Activated CD4-positive, alpha-beta T cell treated with anti-CD3 and anti-CD28 coated beads, Interleukin-2, amount 10 ng/mL, durations not matched to agents 7 days and 5 days (primary cell): ENCODE data around the gene RIPK4. TPM values are rescaled to one million over a fixed set of nuclear protein-coding genes. Genes with fewer than 3 reads are reported as not detected.

Experiments used
- CTCF ChIA-PET: fragments of 350-600 bp; sonication (Branson Sonifier 250); formaldehyde crosslinking; loops from one replicate; lab custom pipeline; 2021; ENCODE audit warnings: antibody characterized with exemption; lab: Charles Lee
- POLR2A ChIA-PET: fragments of 350-600 bp; sonication (Branson Sonifier 250); formaldehyde crosslinking; loops from one replicate; lab custom pipeline; 2021; ENCODE audit warnings: antibody characterized with exemption; lab: Charles Lee
- DNase-seq: peaks from one replicate; pipeline ENCODE4 v3.0.0-alpha.2; 2020
- H3K27ac Mint-ChIP-seq: one replicate; pipeline ENCODE4 v1.8.0; 2021; ENCODE audit warnings: mild to moderate bottlenecking, moderate library complexity, mixed read lengths
- H3K27me3 Mint-ChIP-seq: one replicate; pipeline ENCODE4 v1.8.0; 2021; ENCODE audit warnings: mixed read lengths
- H3K36me3 Mint-ChIP-seq: one replicate; pipeline ENCODE4 v1.8.0; 2021; ENCODE audit warnings: low read depth, mixed read lengths
- H3K4me1 Mint-ChIP-seq: one replicate; pipeline ENCODE4 v1.8.0; 2021; ENCODE audit warnings: mixed read lengths
- H3K4me3 Mint-ChIP-seq: one replicate; pipeline ENCODE4 v1.8.0; 2021; ENCODE audit warnings: mild to moderate bottlenecking, moderate library complexity, mixed read lengths
- H3K9me3 Mint-ChIP-seq: one replicate; pipeline ENCODE4 v1.8.0; 2021; ENCODE audit warnings: mixed read lengths
- total RNA-seq, 2 experiments: library from RNA; stranded (reverse); gene quantifications; one replicate each; pipeline ENCODE4 v1.2.3, GENCODE V29; 2021

RIPK4 gene
- total RNA-seq, 2 experiments from 2014 or later = 0.07 TPM; not detected in 1

DNA sequence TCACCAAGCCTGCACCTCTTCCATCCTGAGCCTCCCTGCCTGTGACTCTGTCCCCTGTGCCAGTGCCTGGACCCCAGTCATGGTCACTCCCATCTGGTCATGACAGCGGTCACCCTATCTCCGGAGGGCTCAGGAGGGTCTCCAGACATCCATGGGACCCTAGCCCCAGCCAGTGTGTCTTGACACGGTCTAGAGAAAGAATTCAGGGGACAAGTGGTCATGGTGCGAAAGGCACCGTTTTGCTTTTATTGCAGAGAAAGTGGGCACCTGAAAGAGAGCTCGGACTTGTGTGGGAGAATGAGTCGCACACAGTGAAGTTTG lies 4.7 kb upstream of the RIPK4 start:
- H3K4me3 Mint-ChIP-seq = no peak overlapping the region
- H3K36me3 Mint-ChIP-seq = peaks cover 2% of the 10 kb centered on the region
- peaks cover 66% of the 10 kb centered on the region for H3K27me3 Mint-ChIP-seq
- no peaks in the 10 kb centered on the region for H3K9me3 Mint-ChIP-seq
- POLR2A ChIA-PET = no interaction called here
- H3K27ac Mint-ChIP-seq = no peak overlapping the region
- no peak for DNase-seq
- peaks cover 22% of the 10 kb centered on the region for H3K4me1 Mint-ChIP-seq
- CTCF ChIA-PET = interaction anchor here (1.5 kb wide), 1 partner anchor 10 kb away, joined by 3 read pairs; no protein-coding TSS in a partner anchor

DNA sequence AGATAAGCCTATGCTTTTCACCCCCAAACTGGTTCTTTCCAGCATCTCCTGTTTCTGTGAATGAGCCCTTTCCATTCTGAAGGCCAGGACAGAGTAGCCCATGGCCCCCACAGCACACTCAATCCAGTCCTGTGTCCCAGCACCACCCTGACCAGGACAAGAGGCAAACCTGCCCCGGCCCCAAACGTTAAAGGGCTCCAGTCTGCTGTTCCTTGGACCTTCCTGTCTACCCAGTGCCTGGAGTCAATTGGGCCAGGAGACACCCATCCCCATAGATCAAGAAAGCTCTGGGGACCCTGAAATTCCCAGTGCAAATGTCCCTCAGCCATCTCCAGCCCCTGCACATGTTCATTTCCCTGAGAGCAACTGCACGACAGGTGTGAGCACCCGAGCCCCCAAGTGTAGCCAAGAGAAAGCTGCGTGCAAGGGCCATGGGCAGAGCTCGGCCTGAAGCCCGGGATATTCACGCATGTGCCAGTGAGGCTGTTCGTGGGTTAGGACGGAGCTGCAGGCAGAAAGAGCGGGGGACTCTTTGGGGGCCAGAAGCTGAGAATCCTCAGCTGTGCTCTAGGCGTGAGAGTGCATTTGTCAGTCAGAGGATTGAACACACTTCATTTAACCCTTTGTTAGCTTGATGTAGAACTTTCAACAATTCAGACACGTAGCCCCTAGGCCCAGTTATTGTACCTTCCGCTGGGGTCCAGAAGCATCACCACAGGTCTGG lies 4.2 kb upstream of the RIPK4 start:
- DNase-seq = no peak
- peaks cover 2% of the 10 kb centered on the region for H3K36me3 Mint-ChIP-seq
- H3K27ac Mint-ChIP-seq = no peak overlapping the region
- POLR2A ChIA-PET = no interaction called here
- H3K27me3 Mint-ChIP-seq = peaks cover 66% of the 10 kb centered on the region
- H3K9me3 Mint-ChIP-seq = no peaks in the 10 kb centered on the region
- H3K4me1 Mint-ChIP-seq = peaks cover 22% of the 10 kb centered on the region
- CTCF ChIA-PET = interaction anchor here (1.5 kb wide), 1 partner anchor 10 kb away, joined by 3 read pairs; no protein-coding TSS in a partner anchor
- no peak overlapping the region for H3K4me3 Mint-ChIP-seq

DNA sequence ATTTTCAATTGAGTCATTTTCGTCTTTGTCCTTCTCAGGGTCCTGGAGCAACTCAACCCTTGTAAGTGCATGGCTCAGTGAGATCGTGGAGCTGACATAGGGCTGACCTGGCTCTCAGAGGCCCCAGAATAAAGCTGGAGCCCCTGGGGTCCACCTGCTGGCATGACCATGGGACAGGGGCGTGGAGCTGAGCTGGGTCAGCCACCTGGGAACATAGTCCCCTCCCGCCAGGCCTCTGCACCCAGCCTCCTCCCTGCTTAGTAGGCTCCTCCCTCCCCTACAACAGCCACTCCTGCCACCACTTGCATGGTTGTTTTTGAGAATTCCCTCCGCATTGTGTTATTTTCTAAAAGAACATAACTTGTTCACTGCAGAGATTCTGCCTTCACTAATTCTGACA lies 3.1 kb upstream of the RIPK4 start:
- H3K4me1 Mint-ChIP-seq = peaks cover 26% of the 10 kb centered on the region
- H3K36me3 Mint-ChIP-seq = peaks cover 2% of the 10 kb centered on the region
- POLR2A ChIA-PET = no interaction called here
- peak overlapping the region; percentile 11 for H3K4me3 Mint-ChIP-seq
- CTCF ChIA-PET = interaction anchor here (1.0 to 1.2 kb wide), 2 partner anchors 9 to 10 kb away, joined by 3 read pairs; no protein-coding TSS in a partner anchor
- H3K27ac Mint-ChIP-seq = no peak overlapping the region
- H3K27me3 Mint-ChIP-seq = peaks cover 67% of the 10 kb centered on the region
- no peak for DNase-seq
- no peaks in the 10 kb centered on the region for H3K9me3 Mint-ChIP-seq

DNA sequence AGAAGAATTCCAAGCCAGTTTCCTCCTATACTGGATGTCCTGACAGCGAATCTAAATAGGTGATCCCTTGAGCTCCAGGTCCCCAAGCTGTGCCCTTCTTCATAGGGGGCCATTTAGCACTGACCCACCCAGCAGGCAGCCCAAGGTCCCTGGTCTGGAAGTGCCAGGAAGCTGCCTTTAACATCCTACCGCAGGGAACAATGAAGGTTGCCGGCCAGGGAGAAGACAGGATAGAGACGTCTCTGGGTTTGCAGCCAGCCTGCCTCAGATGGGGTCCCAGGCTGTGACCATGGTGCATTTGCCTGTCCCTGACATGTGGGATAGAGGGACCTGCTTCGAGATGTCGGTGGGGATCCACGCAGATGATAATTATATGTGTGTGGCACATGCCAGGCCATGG lies 2.7 kb upstream of the RIPK4 start:
- H3K27ac Mint-ChIP-seq = no peak overlapping the region
- H3K4me3 Mint-ChIP-seq = peak overlapping the region; percentile 11
- CTCF ChIA-PET = interaction anchor here (1.0 to 1.2 kb wide), 2 partner anchors 9 kb away, joined by 3 read pairs; no protein-coding TSS in a partner anchor
- no peak for DNase-seq
- peaks cover 67% of the 10 kb centered on the region for H3K27me3 Mint-ChIP-seq
- no peaks in the 10 kb centered on the region for H3K9me3 Mint-ChIP-seq
- H3K4me1 Mint-ChIP-seq = peaks cover 26% of the 10 kb centered on the region
- H3K36me3 Mint-ChIP-seq = peaks cover 2% of the 10 kb centered on the region
- POLR2A ChIA-PET = no interaction called here

DNA sequence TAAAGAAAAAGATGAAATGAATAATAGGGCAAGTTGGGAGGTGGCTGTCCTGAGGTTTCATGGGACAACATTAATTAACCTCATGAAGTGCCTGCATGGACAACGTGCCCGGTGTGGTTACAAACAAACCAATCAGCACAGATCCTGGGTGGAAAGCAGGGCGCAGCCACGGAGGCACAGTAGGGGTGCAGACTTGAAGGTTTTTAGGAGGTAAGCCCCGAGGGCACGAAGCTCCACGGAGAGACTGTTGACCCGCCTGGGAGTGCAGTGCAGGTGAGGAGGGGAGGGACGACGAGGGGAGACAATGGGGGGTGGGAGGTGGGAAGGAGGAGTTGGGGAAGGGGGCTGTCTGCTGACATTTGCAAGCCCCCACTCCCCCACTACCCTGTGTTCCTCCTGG lies 2.3 kb upstream of the RIPK4 start:
- CTCF ChIA-PET = interaction anchor here (1.2 kb wide), 1 partner anchor 15 kb away, joined by 3 read pairs; no protein-coding TSS in a partner anchor
- POLR2A ChIA-PET = no interaction called here
- H3K4me1 Mint-ChIP-seq = peaks cover 26% of the 10 kb centered on the region
- no peaks in the 10 kb centered on the region for H3K9me3 Mint-ChIP-seq
- peaks cover 67% of the 10 kb centered on the region for H3K27me3 Mint-ChIP-seq
- no peak for DNase-seq
- H3K27ac Mint-ChIP-seq = peak overlapping the region; percentile 42
- H3K4me3 Mint-ChIP-seq = peak overlapping the region; percentile 70
- peaks cover 2% of the 10 kb centered on the region for H3K36me3 Mint-ChIP-seq

DNA sequence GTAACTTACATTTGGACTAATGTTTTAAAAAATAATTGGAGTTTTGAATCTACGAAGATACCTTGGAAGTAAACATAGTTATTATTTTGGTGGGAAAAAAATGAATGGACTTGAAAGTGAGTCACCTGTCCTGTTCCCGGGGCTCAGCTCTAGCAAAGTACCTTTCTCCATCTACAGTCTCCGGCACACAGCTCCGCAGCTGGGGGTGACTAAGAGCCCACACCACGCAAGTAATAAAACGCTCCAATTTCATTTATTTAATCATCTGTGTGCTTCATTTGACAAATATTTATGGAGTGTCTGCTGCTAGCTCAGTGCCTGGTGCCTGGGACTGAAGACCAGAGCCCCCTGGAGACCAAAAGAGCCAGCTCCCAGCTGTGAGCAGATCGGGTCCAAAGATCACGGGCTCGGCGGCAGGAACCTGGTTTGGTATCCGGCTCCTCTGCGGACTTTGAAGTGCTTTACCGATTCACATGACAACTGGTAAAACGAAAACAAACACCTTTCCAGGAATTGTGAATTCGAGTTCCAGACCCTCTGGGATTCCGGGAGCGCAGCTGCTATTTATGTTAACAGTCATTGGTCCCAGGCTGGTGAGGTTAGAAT lies 1.7 kb upstream of the RIPK4 start:
- DNase-seq = peak; percentile 34
- H3K4me3 Mint-ChIP-seq = peak overlapping the region; percentile 70
- peaks cover 26% of the 10 kb centered on the region for H3K4me1 Mint-ChIP-seq
- peaks cover 2% of the 10 kb centered on the region for H3K36me3 Mint-ChIP-seq
- H3K27me3 Mint-ChIP-seq = peaks cover 65% of the 10 kb centered on the region
- peak overlapping the region; percentile 42 for H3K27ac Mint-ChIP-seq
- no peaks in the 10 kb centered on the region for H3K9me3 Mint-ChIP-seq
- ChIA-PET CTCF (interaction anchor here (1.2 kb wide), 1 partner anchor 15 kb away, joined by 3 read pairs; no protein-coding TSS in a partner anchor), POLR2A (interaction anchor here (0.6 kb wide), 1 partner anchor 18 kb away, joined by 3 read pairs; no protein-coding TSS in a partner anchor)

DNA sequence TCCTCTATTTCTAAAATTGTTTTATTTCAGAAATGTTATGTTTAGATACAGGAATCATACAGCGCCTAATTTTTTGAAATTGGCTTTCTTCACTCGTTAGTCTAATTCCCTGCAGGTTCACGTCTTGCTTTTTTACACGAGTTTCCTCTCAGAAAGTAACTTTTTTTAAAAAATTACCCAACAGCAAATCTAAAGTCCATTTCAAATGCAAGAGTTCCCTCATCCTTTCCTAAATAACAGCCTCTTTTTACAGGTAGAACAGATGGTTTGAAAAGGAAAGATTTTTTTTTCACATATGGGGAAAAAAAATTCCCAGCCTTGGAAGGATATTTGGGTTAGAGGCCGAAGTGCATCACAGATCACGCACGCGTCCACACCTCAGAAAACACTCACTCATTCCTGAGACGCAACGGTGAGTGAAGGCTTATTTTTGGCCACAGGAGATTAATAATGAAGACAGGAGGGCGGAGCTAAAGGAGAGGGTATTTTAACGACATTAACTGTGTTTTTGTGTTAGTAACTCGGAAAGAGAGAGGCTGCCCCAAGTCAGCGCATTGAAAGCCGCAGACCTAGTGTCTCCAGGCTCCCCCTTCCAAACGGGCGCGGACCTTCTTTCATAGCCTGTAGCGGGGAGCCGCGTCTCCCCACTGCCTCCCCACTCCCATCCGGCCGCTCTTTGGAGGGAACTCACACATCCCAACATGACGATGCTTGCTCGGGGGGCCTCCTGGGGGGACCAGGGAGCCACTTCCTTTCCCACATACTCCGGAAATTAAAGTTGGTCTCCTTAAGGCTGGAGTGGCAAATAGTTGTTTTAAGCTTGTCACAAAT lies 969 bp upstream of the RIPK4 start:
- H3K27me3 Mint-ChIP-seq = peaks cover 70% of the 10 kb centered on the region
- ChIA-PET POLR2A (interaction anchor here (0.6 kb wide), 1 partner anchor 19 kb away, joined by 3 read pairs; no protein-coding TSS in a partner anchor), CTCF (interaction anchor here (1.2 kb wide), 1 partner anchor 16 kb away, joined by 3 read pairs; no protein-coding TSS in a partner anchor)
- H3K4me1 Mint-ChIP-seq = peaks cover 26% of the 10 kb centered on the region
- H3K36me3 Mint-ChIP-seq = peaks cover 2% of the 10 kb centered on the region
- H3K9me3 Mint-ChIP-seq = no peaks in the 10 kb centered on the region
- peak overlapping the region; percentile 70 for H3K4me3 Mint-ChIP-seq
- no peak overlapping the region for H3K27ac Mint-ChIP-seq
- DNase-seq = peak; percentile 10

DNA sequence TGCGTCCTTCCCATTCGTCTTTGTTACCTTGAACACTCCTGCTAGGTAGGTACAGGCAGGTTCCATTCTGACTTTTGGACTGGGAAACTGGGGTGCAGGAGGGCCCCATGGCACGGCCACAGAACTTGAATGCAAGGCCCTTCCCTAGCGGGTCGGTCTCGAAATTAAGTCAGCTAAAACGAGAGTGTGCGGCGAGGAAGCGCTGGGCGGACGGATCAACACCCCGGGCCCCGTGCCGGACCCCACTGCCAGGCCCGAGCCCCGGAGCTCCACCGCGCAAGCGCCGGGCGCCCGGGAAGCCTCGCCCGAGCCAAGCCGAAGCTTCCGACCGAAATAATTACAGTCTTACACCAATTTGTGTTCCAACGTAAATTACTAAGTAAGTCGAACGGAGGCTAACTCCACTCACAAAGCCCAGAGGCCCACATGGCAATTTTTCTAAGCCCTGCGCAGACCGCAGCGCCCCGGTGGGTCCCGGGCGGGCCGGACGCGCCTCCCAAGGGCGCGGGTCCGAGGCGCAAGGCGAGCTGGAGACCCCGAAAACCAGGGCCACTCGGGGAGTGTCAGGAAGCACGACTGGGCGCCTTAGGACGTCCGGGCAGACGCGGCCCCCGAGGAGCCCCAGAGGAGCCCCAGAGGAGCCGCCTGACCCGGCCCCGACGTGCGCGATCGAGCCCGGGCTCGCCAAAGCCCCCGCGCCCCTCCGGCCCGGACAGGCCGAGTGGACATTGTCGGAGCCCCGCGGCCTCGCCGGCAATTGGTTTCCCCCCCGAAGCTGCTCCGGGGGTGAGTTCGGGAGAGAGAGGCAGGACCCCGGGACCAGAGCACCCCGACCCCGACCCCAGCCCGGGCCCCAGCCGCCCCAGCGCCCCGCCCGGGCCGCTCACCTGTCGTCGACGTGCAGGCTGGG lies 624 bp downstream of the RIPK4 start:
- ChIA-PET POLR2A (no interaction called here), CTCF (interaction anchor here (1.4 kb wide), 1 partner anchor 12 kb away, joined by 5 read pairs; no protein-coding TSS in a partner anchor)
- Mint-ChIP-seq H3K4me1 (peaks cover 28% of the 10 kb centered on the region), H3K36me3 (peaks cover 2% of the 10 kb centered on the region), H3K4me3 (peak overlapping the region; percentile 27), H3K27me3 (peaks cover 79% of the 10 kb centered on the region), H3K27ac (no peak overlapping the region), H3K9me3 (no peaks in the 10 kb centered on the region)
- no peak for DNase-seq

DNA sequence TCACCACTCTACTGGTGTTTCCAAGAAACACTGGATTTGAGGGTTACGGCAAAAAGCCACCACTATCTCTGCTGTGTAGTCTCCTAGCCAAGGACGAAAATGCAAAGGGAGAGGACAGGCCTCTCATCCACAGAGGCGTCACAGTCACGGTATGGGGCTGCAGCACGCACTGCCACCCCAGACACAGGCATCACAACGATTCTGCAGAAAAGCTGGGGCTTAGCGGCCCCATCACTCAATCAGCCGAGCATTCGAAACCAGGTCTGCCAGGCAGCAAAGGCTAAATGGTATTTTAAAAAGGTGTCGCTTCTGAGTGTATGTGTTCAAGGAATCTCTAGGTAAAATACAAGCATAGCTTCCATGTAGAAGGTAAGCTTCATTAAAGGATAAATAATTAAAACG lies 1.4 kb downstream of the RIPK4 start:
- no peaks in the 10 kb centered on the region for H3K9me3 Mint-ChIP-seq
- POLR2A ChIA-PET = no interaction called here
- H3K27ac Mint-ChIP-seq = no peak overlapping the region
- CTCF ChIA-PET = interaction anchor here (1.4 kb wide), 1 partner anchor 11 kb away, joined by 5 read pairs; no protein-coding TSS in a partner anchor
- no peak for DNase-seq
- peaks cover 2% of the 10 kb centered on the region for H3K36me3 Mint-ChIP-seq
- peaks cover 28% of the 10 kb centered on the region for H3K4me1 Mint-ChIP-seq
- H3K27me3 Mint-ChIP-seq = peaks cover 81% of the 10 kb centered on the region
- H3K4me3 Mint-ChIP-seq = no peak overlapping the region

DNA sequence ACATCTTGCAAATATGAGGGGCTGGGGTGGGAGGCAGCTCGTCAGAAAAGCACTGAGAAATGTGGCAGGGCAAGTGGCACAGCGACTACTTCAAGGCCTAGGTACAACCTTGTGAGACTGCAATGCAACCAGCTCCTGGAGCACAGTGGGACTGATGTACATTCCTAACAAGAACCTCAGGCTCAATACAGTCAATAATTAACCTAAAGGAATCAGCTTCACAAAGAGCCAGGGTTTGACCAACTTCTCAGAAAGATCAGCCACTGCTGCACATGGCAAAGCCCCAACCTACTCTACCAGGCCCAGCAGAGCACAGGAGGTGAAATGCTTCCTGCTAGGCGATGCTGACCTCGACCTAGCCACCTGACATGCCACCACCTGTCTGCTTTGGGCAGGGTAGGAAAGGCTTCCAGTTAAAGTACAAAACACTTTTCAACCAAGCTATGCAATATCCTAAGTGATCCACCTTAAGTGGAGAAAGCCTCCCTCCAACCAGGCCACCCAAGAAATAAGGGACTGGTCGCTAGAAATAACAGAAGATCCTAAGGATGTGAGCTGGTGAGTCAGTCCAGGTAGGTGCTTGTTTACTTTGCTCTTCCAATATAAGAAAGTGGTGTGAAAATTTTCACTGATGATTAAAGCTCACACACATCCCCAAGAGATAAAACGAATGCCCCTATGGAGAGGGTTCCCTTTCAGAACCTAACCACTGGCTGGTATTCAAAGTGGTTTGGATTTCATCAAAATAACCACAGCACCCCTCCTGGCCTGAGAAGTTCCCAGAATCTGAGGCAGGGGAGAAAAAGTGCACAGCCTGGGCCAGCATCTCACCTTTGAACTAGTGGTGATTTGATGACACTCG lies 2.1 kb downstream of the RIPK4 start:
- H3K4me3 Mint-ChIP-seq = no peak overlapping the region
- no peaks in the 10 kb centered on the region for H3K9me3 Mint-ChIP-seq
- H3K27ac Mint-ChIP-seq = no peak overlapping the region
- peaks cover 2% of the 10 kb centered on the region for H3K36me3 Mint-ChIP-seq
- H3K4me1 Mint-ChIP-seq = peaks cover 28% of the 10 kb centered on the region
- ChIA-PET POLR2A (no interaction called here), CTCF (interaction anchor here (1.4 kb wide), 1 partner anchor 10 kb away, joined by 5 read pairs; no protein-coding TSS in a partner anchor)
- no peak for DNase-seq
- H3K27me3 Mint-ChIP-seq = peaks cover 81% of the 10 kb centered on the region

DNA sequence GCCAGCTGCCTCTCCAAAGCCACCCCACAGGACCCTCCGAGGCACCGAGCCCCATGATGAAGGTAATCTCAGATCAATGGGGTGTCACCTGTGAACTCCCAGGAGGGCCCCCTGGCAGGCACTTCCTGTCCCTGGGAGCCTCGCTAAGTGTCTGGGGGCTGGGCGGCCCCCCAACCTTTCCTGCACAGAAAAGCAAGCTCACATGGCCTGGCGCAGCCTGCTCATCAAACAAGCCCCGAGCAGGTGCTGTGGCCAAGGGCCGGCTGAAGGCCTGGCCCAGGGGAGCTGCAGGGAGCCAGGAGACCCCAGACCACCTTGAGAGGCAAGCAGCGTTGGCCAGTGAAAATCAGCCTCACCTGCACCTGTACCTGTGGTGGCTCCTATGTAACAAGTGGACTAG lies 2.9 kb downstream of the RIPK4 start:
- Mint-ChIP-seq H3K9me3 (no peaks in the 10 kb centered on the region), H3K36me3 (peaks cover 2% of the 10 kb centered on the region), H3K27ac (no peak overlapping the region), H3K27me3 (peaks cover 76% of the 10 kb centered on the region), H3K4me3 (no peak overlapping the region), H3K4me1 (peaks cover 27% of the 10 kb centered on the region)
- no peak for DNase-seq
- POLR2A ChIA-PET = no interaction called here
- CTCF ChIA-PET = no interaction called here
